Measurements from ENCODE around the gene PDZRN4. TPM values are rescaled to one million over a fixed set of nuclear protein-coding genes. Genes with fewer than 3 reads are reported as not detected.

PDZRN4 gene
- total RNA-seq, 2 experiments from 2014 or later: not detected

DNA sequence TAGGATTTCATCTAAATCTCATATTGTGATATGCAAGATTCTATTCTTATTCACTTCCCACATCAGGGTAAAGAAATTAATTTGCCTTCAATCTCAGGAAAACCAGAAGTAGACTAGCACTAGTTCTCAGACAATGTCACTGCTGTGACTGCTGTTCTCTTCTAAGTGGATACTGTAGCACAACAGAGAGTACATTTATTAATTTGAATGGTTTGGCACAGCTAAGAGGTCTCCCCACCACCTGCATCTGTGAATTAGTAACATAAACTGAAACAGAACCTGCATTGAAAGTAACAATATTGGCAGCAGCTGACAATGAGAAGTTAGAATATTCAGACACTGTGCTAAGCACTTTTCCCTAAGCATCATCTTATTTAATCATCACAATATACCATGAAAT lies 253.1 kb downstream of the PDZRN4 start:
- no peaks in the 10 kb centered on the region for H3K27me3 Mint-ChIP-seq (ENCODE audit: low read depth)
- no peak overlapping the region for H3K27ac Mint-ChIP-seq
- no peaks in the 10 kb centered on the region for H3K9me3 Mint-ChIP-seq (ENCODE audit: insufficient read depth)
- H3K4me1 Mint-ChIP-seq (ENCODE audit: low read depth): no peaks in the 10 kb centered on the region
- no peaks in the 10 kb centered on the region for H3K36me3 Mint-ChIP-seq (ENCODE audit: low read depth)
- DNase-seq: no peak
- CTCF ChIA-PET: interaction anchor here (1.5 kb wide), 1 partner anchor 8 kb away, joined by 4 read pairs; no protein-coding TSS in a partner anchor
- H3K4me3 Mint-ChIP-seq: no peak overlapping the region
- ATAC-seq: no peak
- POLR2A ChIA-PET: no interaction called here

DNA sequence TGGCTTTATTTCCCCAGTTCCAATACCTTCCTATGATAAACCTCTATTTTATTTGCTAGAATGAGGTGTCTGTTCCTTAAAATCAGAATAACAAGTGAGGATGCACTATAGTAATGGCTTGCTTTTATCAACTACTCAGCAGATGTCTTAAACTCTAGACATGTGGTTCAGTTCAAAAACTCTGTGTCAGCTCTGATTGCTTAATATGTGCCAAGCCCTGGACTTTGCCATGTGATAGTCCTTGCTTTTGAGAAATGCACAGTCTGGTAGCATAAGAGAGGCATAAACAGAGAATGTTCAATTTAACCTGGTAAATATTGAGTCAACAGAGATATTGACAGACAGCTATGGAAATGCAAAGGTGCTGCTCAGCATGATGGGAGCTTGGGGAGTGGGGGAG lies 254.8 kb downstream of the PDZRN4 start:
- Mint-ChIP-seq H3K27me3 (ENCODE audit: low read depth) (no peaks in the 10 kb centered on the region), H3K4me3 (no peak overlapping the region), H3K27ac (no peak overlapping the region), H3K4me1 (ENCODE audit: low read depth) (no peaks in the 10 kb centered on the region), H3K36me3 (ENCODE audit: low read depth) (no peaks in the 10 kb centered on the region), H3K9me3 (ENCODE audit: insufficient read depth) (no peaks in the 10 kb centered on the region)
- no peak for DNase-seq
- ATAC-seq: no peak
- ChIA-PET POLR2A (no interaction called here), CTCF (no interaction called here)

DNA sequence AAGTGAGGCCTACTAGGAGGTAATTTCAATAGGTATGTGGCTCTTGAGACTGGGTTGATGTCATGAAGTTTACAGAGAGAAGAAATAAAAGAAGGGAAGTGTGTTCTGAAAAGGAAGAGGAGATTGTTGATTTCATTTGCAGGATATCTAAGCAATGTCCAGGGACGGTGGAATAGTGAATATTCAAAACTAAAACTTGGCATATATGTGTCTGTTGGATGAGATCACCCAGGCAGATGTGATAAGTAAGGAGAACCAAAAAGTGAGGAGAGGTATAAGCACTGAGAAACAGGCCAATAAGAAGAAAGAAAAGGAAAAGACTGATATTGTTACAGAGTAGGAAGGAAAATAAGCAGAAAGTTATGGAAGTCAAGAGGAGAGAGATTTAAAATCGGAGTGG lies 255.6 kb downstream of the PDZRN4 start:
- ChIA-PET POLR2A (no interaction called here), CTCF (no interaction called here)
- H3K4me1 Mint-ChIP-seq (ENCODE audit: low read depth): no peaks in the 10 kb centered on the region
- no peaks in the 10 kb centered on the region for H3K27me3 Mint-ChIP-seq (ENCODE audit: low read depth)
- no peak overlapping the region for H3K4me3 Mint-ChIP-seq
- no peaks in the 10 kb centered on the region for H3K9me3 Mint-ChIP-seq (ENCODE audit: insufficient read depth)
- H3K27ac Mint-ChIP-seq: no peak overlapping the region
- H3K36me3 Mint-ChIP-seq (ENCODE audit: low read depth): no peaks in the 10 kb centered on the region
- DNase-seq: no peak
- no peak for ATAC-seq

DNA sequence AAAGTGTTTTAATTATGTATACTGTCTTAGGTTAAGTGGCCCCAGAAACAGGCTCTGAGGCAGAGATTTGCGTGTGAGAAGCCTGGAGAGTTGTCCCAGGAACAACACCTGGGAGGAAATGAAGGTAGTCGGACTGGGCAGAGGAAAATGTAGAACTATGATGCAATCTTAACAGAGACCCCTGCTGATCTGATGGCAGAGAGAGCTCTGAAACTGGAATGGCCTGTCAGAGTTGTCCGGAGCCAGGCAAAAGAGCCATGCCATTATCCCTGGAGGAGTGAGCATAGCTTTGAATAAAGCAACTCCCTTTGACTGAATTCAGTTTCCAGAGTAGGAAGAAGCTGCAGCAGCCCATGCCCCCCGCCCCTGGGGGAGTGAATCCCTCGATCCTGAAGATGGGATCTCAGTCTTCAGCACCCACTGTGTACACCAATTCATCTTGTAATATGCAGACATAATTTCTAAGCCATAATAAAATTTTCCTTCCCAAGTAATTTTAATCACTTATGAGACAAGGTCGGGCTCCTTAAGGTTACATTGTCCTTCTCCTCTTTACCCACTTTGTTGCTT lies 264.8 kb downstream of the PDZRN4 start:
- Mint-ChIP-seq H3K4me3 (no peak overlapping the region), H3K4me1 (ENCODE audit: low read depth) (no peaks in the 10 kb centered on the region), H3K27me3 (ENCODE audit: low read depth) (no peaks in the 10 kb centered on the region), H3K27ac (no peak overlapping the region), H3K36me3 (ENCODE audit: low read depth) (no peaks in the 10 kb centered on the region), H3K9me3 (ENCODE audit: insufficient read depth) (no peaks in the 10 kb centered on the region)
- ChIA-PET POLR2A (no interaction called here), CTCF (no interaction called here)
- DNase-seq (no peak), ATAC-seq (no peak)

DNA sequence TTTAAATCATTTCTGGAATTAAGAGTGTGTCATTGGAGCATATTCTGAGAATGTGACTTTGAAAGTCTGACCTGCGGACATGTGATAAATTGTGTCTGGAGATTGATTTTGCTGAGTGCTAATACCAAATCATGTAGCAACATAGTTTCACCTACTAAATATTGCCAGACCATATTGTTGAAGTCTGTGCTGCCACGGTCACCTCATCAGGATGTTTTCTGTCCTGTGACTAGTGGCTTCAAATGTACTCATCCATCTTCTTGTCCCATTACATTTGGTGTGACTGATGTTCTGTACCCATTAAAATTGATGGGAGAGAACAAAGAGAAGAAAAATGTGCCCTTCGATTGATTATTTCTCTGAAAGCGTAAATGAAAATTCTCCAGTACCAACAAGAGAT lies 265.3 kb downstream of the PDZRN4 start:
- H3K36me3 Mint-ChIP-seq (ENCODE audit: low read depth): no peaks in the 10 kb centered on the region
- no peaks in the 10 kb centered on the region for H3K4me1 Mint-ChIP-seq (ENCODE audit: low read depth)
- ATAC-seq (no peak), DNase-seq (no peak)
- ChIA-PET POLR2A (no interaction called here), CTCF (no interaction called here)
- no peaks in the 10 kb centered on the region for H3K9me3 Mint-ChIP-seq (ENCODE audit: insufficient read depth)
- H3K27ac Mint-ChIP-seq: no peak overlapping the region
- no peak overlapping the region for H3K4me3 Mint-ChIP-seq
- no peaks in the 10 kb centered on the region for H3K27me3 Mint-ChIP-seq (ENCODE audit: low read depth)

DNA sequence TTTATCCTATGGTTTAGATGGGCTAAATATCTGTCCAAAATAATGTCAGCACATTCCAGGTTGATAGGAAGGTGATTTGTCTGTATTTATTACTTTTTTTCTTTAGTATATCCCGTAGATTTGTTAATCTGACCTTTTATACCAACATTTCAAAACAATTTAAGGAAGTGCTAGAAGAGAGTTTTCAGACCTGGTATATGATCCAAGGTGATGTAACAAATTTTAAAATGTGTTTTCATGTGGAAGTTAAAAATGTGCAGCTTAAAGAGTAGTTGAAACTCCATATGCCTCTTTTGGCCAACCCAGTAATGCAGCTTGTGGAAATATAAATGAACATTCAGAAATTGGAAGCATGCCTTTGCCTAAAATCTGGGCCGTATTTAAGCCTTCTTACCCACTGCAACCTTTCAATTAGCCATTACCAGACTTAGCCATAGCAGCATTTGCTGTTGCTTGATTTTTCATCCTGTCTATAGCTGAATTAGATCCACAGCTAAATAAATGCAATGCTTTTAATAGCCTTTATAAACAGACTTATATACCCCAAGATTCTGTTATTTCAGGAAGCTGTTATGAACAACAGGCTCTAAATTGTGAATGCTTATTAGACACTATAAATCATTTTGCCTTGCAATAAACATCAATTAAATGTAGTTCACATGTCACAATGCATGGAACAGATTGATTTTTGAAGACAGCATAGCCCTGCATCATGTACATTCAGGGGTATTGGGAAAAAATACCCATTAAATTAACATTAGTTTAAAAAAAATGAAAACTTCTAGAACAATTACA lies 271.2 kb downstream of the PDZRN4 start:
- ChIA-PET POLR2A (no interaction called here), CTCF (no interaction called here)
- Mint-ChIP-seq H3K9me3 (ENCODE audit: insufficient read depth) (no peaks in the 10 kb centered on the region), H3K4me1 (ENCODE audit: low read depth) (no peaks in the 10 kb centered on the region), H3K4me3 (no peak overlapping the region), H3K36me3 (ENCODE audit: low read depth) (no peaks in the 10 kb centered on the region), H3K27ac (no peak overlapping the region), H3K27me3 (ENCODE audit: low read depth) (no peaks in the 10 kb centered on the region)
- DNase-seq (no peak), ATAC-seq (no peak)

DNA sequence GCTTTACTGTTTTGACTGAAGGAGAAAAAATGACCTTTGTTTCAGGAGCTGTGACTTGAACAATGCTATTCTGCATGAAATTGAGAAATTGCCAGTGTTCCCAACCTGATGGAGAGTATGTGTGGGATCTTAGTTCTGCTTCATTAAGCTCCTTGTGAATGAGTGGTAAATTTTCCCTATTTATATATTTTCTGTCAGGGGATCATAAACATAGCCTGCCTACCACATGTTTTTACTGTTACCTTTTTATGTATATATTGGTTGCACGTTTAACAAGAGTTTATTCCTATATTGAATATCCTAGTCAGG lies 271.7 kb downstream of the PDZRN4 start:
- ChIA-PET POLR2A (no interaction called here), CTCF (no interaction called here)
- H3K27ac Mint-ChIP-seq: no peak overlapping the region
- DNase-seq (no peak), ATAC-seq (no peak)
- H3K27me3 Mint-ChIP-seq (ENCODE audit: low read depth): no peaks in the 10 kb centered on the region
- no peak overlapping the region for H3K4me3 Mint-ChIP-seq
- no peaks in the 10 kb centered on the region for H3K4me1 Mint-ChIP-seq (ENCODE audit: low read depth)
- H3K36me3 Mint-ChIP-seq (ENCODE audit: low read depth): no peaks in the 10 kb centered on the region
- no peaks in the 10 kb centered on the region for H3K9me3 Mint-ChIP-seq (ENCODE audit: insufficient read depth)

DNA sequence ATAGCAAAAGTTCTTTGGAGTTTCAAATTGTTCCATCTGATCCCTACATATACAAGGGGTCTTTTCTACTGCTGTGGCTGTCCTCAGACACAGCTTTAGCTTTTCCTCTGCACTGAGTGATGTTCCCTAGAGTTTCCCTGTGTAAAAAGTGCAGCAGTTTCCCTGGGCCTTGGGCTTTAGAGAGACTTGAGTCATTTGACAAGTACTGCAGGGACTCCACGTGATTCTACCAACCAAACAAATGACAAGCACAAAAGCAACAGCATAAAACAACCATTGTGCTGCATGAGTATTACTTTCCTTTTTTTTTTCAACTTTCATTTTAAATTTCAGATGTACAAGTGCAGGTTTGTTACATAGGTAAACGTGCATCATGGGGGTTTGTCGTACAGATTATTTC lies 272.8 kb downstream of the PDZRN4 start:
- H3K4me1 Mint-ChIP-seq (ENCODE audit: low read depth): no peaks in the 10 kb centered on the region
- ChIA-PET POLR2A (no interaction called here), CTCF (no interaction called here)
- ATAC-seq (no peak), DNase-seq (no peak)
- no peaks in the 10 kb centered on the region for H3K9me3 Mint-ChIP-seq (ENCODE audit: insufficient read depth)
- no peak overlapping the region for H3K4me3 Mint-ChIP-seq
- no peaks in the 10 kb centered on the region for H3K36me3 Mint-ChIP-seq (ENCODE audit: low read depth)
- H3K27me3 Mint-ChIP-seq (ENCODE audit: low read depth): no peaks in the 10 kb centered on the region
- H3K27ac Mint-ChIP-seq: no peak overlapping the region

DNA sequence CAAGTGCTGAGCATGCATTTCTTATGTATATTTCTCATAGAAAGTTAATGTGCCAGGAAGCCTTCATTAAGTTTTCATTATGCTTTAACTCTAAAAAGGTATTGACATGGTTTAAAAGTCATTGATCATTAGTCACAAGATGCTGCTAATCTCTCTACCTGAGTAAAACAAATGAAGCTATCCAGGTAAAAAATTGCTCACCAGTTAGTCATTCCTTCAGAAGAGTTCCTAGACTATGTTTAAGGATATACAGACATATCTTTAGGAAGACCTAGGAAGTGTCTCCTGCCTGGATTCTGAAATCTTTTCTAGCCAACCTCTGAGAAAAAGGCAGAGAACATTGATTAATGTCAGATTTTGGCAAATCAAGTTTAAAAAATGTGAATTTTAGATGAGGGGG lies 274.2 kb downstream of the PDZRN4 start:
- no peaks in the 10 kb centered on the region for H3K9me3 Mint-ChIP-seq (ENCODE audit: insufficient read depth)
- H3K27me3 Mint-ChIP-seq (ENCODE audit: low read depth): no peaks in the 10 kb centered on the region
- POLR2A ChIA-PET: no interaction called here
- DNase-seq: no peak
- no peaks in the 10 kb centered on the region for H3K4me1 Mint-ChIP-seq (ENCODE audit: low read depth)
- CTCF ChIA-PET: no interaction called here
- no peak overlapping the region for H3K4me3 Mint-ChIP-seq
- ATAC-seq: no peak
- no peak overlapping the region for H3K27ac Mint-ChIP-seq
- H3K36me3 Mint-ChIP-seq (ENCODE audit: low read depth): no peaks in the 10 kb centered on the region

DNA sequence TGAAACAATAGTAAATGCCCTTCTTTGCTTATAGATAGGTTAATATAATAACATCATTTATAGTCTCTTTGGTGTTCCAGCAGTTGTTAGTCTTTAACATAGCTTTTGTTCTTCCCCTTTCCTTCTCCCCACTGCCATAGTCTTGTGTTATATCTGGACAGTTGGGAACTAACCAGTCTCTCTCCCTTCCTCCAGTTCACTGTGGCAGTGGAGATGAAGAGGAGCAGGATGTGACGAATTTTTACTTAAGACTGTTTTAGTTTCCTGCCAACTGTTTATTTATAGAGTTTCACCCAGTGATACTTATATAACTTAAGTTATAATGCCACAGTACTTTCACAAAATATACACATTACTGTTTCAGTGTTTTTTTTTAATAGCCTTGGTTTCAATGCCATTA lies 277.4 kb downstream of the PDZRN4 start:
- ATAC-seq: no peak
- H3K36me3 Mint-ChIP-seq (ENCODE audit: low read depth): no peaks in the 10 kb centered on the region
- H3K27me3 Mint-ChIP-seq (ENCODE audit: low read depth): no peaks in the 10 kb centered on the region
- H3K4me3 Mint-ChIP-seq: no peak overlapping the region
- DNase-seq: no peak
- H3K9me3 Mint-ChIP-seq (ENCODE audit: insufficient read depth): no peaks in the 10 kb centered on the region
- no peak overlapping the region for H3K27ac Mint-ChIP-seq
- ChIA-PET CTCF (no interaction called here), POLR2A (no interaction called here)
- H3K4me1 Mint-ChIP-seq (ENCODE audit: low read depth): no peaks in the 10 kb centered on the region

DNA sequence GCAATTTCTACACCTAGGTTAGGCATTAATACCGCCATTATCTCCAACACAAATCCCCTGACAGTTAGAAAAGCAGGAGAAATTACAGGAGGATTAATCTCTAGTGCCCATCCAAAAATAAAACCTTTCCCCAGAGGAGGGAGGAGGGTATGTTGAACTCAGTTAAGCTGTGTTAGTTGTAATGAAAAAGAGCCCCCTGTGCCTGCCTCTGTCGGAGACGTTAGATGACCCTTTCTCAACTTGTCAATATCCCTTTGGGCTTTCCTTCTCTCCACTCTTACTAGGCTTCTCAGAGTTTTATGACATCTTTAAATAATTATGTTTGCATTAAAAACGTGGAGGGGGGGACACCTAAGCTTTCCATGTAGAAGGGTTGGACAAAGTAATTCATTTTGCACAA lies 278.2 kb downstream of the PDZRN4 start:
- no peak overlapping the region for H3K27ac Mint-ChIP-seq
- ChIA-PET POLR2A (no interaction called here), CTCF (no interaction called here)
- DNase-seq (no peak), ATAC-seq (no peak)
- H3K27me3 Mint-ChIP-seq (ENCODE audit: low read depth): no peaks in the 10 kb centered on the region
- no peak overlapping the region for H3K4me3 Mint-ChIP-seq
- H3K9me3 Mint-ChIP-seq (ENCODE audit: insufficient read depth): no peaks in the 10 kb centered on the region
- H3K4me1 Mint-ChIP-seq (ENCODE audit: low read depth): no peaks in the 10 kb centered on the region
- H3K36me3 Mint-ChIP-seq (ENCODE audit: low read depth): no peaks in the 10 kb centered on the region

DNA sequence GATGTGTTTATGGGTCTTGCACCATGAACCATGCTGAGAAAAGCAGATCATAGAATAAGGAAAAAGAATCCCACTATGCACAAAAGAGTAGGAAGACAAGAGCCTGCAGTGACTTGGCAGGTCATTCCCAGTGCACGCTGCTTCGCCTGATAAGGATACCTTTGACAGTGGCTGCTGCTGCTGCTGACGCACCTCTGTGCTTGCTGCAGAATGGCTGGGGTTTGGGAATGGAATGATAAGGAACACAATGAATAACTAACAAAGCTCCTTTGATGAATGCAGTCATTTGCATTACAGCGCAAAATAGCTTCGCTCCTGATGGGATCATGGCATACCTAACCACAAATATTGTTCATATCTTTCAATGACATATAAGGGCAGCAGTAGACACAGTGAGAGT lies 278.7 kb downstream of the PDZRN4 start:
- H3K9me3 Mint-ChIP-seq (ENCODE audit: insufficient read depth): no peaks in the 10 kb centered on the region
- H3K4me3 Mint-ChIP-seq: no peak overlapping the region
- ChIA-PET CTCF (no interaction called here), POLR2A (no interaction called here)
- H3K4me1 Mint-ChIP-seq (ENCODE audit: low read depth): no peaks in the 10 kb centered on the region
- no peaks in the 10 kb centered on the region for H3K27me3 Mint-ChIP-seq (ENCODE audit: low read depth)
- no peak for ATAC-seq
- DNase-seq: no peak
- no peaks in the 10 kb centered on the region for H3K36me3 Mint-ChIP-seq (ENCODE audit: low read depth)
- no peak overlapping the region for H3K27ac Mint-ChIP-seq

DNA sequence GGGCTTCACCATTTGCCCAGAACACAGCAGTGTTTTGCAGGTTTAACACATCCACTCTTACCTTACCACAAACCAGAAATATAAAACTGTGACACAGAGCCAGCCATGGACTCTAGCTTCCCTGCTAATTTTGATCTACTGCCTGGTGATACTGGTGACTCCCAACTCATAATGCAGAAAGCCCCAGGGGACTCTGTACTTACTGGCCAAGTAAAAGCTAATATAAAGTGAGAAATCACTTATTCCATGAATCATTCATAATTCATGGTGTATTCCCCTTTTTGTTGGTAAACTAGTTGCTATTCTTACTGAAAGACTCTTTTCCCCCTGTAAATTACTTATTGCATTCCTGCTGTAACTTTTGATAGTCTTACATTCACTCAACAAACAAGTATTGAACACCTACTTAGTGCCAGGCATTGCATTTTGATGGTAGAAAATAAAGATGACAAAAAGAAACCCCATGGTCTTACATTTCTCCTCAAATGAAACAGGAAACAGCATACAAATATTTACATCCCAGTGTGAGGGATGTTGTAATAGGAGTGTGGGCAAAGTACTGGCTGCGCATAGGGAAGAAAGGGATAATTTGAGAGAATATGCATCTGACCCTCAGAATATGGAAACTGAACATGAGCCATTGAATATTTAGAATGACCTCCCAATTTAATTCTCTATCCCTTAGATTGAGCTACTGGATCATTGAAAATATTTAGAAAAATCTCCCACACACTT lies 279.6 kb downstream of the PDZRN4 start:
- DNase-seq: no peak
- CTCF ChIA-PET: no interaction called here
- POLR2A ChIA-PET: no interaction called here
- H3K27me3 Mint-ChIP-seq (ENCODE audit: low read depth): no peaks in the 10 kb centered on the region
- H3K9me3 Mint-ChIP-seq (ENCODE audit: insufficient read depth): no peaks in the 10 kb centered on the region
- no peak for ATAC-seq
- H3K4me1 Mint-ChIP-seq (ENCODE audit: low read depth): no peaks in the 10 kb centered on the region
- no peak overlapping the region for H3K27ac Mint-ChIP-seq
- no peak overlapping the region for H3K4me3 Mint-ChIP-seq
- H3K36me3 Mint-ChIP-seq (ENCODE audit: low read depth): no peaks in the 10 kb centered on the region

All from activated CD8-positive, alpha-beta T cell treated with anti-CD3 and anti-CD28 coated beads, Interleukin-2, amount 10 ng/mL, durations not matched to agents 7 days and 5 days (primary cell).